GM21390 (cell line): Measurements from ENCODE around the gene ALCAM.

Source experiments
- ATAC-seq: cut with Tn5 transposase; IDR thresholded peaks from one replicate; pipeline ENCODE4 v1.9.1; 2021; ENCODE audit not compliant: unreplicated experiment

Gene ALCAM

DNA sequence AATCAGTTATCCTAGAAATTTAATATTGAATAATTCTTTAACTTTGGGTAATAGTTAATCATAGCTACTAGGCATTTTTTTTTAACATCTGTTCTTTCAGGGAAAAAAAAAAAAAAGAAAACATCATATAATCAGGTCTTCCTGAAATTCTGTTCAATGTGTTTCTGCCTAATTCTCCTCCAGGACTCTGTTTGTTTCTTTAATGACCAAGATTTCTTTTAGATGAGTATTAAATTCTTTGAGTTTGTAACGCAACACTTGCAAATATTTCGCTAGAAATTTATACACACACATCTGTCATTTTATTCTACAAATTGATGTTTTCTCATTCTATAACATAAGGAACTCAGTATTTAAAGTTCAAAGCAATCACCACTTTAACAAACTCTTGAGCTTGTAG is 56.7 kb downstream of the ALCAM start:
- ATAC-seq = no peak

DNA sequence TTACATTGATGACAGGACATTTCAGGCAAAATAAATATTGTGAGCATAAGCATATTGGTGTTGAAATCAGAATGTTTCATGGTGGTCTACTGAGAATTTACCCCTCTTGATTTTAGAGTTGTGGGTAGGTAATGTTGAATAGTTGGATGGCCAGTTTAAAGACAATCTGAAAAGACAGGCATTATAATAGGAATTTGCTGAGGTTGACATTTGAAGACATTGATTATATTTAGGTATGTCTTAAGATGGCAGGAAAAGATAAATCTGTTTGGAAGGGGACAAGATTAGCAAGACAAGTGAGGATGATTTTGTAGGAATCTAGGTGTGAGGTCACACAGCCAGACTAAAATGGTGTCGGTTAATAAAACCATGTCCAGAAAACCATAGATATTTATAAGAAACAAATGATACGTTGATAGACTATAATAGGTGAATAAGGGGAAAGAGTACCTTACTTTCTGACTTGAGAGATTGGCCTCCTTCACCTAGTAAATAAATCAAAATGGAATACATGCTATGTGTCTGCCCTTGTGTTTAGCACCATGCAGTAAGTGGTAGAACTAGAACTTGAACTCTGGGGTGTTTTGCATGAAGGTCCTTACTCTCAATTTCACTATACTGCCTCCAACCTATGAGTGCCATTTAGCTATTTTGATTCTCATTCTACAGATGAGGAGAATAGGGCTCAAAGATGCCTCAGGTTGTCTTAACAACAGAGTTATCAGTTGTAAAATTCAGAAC is 57.9 kb downstream of the ALCAM start:
- ATAC-seq = no peak

DNA sequence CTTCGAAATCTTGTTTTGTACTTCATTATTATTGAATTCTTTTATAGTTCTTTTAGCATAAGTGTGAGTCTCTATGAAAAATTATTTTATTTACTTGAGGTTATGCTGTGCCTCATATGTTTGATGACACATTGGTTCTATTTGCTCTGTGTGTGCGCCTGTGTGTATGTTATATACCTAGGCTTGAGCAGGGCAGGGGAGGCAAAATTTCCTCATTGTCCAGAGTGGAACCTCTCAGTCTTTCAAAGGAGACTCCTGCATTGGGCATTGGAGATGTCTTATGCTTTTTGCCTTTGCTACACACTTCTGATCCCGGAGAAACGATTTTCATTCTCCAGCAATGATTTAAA is 58.4 kb downstream of the ALCAM start:
- ATAC-seq = no peak

DNA sequence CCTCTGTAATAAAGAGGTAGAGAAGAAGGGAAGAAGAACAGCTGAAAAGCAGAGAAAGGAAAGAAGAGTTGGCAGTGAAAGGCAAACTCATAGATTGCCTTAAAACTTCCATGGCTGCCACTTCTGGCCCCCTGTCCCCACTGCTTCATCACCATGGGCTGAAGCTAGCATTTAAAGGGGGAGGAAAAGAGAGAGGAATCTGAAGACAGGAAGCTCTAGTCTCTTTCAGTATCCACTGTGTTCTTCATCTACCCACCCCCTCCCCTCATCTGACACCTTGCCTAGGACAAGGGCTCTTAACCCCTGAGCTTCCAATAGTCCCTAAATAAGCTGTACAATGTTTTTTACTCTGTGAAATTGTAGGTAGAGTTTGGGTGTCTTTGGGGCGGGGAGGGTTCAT is 60.6 kb downstream of the ALCAM start:
- no peak for ATAC-seq

DNA sequence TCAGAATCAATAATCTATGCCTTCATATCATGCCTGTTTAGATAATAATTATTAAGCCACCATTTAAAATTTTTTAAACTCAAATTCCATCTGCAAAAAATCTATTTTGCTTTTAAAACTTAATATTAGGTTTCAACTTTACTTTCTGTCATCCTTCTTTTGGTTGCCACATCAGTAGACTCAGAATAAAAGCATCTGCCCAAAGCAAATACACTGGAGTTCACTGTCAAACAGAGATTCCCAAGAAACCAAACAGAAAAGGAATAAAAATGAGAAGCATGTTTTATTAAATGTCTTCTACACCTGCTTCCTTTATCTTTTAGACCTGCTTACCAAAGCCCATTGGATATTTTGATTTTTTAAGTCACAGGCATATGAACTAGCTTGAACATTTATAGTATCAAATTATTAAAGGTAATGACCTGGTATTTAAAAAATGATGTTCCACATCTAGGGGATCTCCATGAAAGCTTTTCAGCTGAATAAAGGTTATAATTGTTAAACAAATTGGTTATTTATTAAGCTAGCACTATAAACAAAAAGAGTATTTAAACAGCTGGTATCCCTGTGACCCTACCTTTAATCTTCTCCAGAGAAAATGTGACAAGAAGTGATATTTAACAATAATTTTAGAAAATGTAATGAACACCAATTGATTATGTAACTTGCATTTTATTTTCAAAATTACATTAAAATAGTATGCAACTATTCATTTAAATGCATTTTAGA is 62.5 kb downstream of the ALCAM start:
- ATAC-seq = no peak

DNA sequence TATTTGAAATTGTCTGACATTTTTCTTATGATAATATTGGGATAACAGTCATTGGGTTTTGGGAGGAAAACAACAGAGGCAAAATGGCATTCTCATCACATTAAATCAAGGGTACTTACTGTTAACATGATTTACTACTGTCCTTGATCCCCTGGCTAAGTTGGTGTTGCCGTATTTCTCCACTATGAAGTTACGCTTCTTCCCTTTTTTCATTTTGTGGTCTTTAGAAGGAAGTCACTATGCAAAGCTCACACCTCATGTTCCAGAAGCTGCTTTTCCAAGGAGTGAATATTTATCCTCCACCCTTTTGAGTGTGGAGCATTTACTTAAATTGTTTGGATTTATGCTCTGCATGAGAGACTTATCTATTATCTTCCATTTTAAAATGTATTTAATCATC is 63.7 kb downstream of the ALCAM start:
- no peak for ATAC-seq

DNA sequence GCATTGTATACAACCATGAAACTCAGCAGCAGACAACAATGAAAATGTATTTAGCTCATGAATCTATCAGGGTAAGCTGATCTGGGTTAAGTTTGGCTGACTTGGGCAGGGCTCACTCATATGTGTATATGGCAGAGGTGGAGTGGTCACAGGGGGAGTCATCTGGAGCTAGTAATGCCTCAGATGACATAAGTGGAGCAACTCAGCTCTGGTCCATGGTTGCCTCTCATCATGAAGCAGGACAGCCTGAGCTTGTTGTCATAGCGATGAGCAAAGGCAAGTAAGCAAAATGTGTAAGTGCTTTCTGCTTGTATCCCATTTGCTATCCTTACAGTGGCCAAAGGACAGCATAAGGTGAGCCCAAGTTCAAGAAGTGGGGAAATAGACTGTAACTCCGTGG is 64.5 kb downstream of the ALCAM start:
- ATAC-seq = no peak

DNA sequence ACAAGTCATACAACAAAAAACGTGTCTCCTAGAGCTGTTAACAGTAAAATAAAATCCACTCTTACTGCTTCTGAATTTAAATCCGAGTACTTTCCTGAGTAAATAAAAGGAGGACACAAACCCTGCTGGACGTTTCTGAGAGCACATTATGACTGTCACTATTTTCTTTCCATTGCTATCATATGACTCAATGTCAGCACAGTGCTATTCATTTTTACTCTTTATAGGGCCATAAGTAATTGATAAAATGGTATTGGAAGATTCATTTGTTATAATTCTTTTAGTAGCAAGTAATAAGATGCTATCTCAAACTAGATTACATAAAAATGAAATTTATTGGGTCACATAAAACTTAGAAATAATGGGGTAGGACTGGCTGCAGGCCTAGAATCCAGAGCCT is 68.6 kb downstream of the ALCAM start:
- ATAC-seq = no peak

DNA sequence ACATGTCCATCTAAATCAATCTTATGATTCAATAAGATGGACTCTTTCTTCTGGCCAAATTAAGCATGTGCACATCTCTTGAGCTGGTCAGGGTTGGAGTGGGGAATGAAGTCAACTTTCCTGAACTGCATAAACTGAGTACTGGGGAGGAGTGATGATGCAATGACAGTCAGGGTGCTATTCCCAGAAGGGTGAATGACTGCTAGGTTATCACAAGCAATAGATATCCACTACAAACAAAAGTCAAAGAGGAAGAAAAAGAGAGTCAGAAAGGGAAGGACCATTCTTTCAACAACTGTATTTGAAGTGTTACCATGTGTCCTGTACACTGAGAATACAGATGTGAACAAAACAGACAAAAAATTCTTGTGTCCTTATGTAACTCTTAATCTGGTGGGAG is 70.0 kb downstream of the ALCAM start:
- no peak for ATAC-seq

DNA sequence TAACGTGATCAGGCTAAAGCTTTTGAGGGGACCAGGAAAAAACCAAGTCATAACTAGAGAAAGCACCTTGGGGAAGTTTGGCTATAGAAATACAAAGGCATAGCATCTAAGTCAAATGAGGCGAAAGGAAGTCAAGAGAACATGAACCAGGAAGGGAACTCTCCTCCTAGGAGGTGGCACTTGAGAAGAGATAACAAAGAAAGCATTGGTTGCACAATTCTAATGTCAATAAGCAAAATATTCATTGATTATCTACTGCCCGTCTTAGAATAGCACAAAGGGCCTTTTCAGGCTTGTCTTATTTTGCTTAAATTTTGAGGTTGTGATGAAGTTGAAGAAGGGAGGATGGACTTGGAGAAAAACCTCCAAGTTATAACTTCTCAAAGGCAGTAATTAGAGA is 73.4 kb downstream of the ALCAM start:
- no peak for ATAC-seq

DNA sequence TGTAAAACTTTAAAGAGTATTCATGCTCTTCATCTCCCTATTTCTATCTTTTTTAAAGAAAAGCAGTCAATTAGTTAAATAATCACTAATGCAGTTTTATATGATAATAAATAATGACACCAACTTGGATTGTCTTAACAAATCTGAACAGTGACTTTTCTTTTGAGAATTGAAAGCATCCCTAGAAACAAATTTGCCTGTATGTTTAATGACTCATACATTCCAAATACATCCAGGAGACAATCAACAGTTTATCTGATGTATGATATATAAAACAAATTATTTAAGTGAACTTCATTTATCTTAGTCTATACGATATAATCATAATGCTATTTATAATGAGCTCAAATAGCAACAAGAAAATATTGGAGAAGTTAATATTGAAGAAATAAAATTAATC is 78.0 kb downstream of the ALCAM start:
- ATAC-seq = no peak

DNA sequence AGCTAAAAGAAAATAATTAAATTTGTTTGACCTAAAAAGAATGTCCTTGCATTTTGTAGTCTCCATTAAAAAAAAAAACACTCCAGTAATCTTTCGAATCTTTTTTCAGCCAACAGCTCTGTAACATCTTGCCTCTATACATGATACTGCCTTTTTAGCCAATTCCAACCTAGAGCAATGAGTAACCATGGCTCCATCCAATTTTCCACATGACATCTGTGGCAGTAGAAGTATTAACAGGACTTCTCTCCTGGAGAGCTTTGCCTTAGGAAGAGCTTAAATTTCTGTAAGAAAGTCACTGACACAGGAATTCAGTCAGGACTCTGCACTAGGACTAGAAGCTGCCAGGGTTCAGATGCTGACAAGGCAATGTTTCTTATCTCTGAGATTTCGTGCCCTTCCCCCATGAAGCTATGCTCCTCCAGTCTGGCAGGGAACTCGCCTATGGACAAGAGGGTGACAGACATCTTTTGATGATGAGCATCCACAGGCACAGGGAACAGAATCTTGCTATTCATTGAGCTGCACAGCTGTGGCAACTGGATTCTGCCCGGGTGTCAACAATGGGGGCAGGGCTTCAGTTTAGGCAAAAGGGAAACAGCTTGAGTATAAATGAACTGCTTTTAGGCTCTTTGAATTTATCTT is 81.8 kb downstream of the ALCAM start:
- no peak for ATAC-seq

DNA sequence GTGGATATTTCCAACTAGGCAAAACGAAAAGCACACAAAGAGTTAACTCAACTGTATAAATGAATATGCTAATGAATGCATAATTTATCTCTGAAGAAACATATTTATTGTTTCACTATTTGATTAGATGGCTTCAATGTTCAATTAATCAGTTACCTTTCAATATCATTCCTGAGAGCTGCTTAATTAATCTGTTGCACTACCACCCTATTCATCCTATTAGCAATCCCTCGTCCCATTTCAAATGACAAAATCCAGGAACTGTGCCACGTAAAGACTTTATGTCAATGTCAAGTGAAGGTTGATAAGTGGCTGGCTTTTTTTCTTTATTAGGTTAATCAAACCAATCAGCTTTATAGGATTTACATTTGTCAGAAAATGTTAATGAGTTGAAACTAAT is 82.7 kb downstream of the ALCAM start:
- ATAC-seq = no peak

DNA sequence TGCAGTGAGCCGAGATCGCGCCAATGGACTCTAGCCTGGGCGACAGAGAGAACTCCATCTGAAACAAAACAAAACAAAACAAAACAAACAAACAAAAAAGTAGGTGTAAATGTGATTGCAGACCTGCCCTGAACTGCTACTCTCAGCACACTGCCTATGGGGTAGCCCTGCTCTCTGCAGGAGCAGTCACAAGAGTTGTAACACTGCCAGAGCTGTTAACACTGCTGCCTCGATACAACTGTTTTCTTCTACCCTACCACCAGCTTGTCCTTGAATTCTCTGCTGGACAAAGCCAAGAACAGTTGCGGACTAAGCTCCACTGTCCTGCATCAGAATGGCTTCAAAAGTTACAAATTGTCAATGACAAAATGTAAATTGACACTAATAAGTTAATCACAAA is 89.3 kb downstream of the ALCAM start:
- ATAC-seq = no peak

DNA sequence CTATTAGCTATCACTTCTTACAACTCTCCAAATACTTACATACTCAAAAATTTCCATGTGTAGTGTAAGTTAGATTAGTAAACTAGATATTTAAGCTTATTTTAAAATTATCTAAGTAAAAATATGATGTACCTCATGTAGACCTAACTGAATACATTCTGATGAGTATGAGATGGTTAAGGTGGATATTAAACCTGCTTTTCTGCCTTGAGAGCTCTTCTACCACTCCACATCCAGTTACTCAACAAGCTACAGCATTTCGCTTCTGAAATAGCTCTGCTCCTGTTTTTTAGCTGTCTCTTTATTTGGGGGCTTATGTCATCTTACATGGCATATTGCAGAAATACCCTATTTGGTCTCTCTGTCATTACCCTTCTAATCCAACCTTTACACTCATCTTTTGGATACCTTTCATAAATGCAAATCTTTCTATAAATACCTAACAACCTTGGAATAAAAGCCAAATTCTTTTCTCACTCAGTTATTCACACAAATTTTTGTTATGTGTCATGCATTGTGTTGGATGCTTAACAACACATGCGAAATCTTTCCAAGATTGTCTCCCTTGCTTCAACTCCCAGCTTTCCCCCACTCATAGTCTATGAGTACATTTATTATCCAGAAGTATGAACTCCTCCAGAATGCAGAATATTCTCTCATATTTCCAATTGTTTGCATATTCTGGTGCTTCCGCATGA is 92.0 kb downstream of the ALCAM start:
- no peak for ATAC-seq

DNA sequence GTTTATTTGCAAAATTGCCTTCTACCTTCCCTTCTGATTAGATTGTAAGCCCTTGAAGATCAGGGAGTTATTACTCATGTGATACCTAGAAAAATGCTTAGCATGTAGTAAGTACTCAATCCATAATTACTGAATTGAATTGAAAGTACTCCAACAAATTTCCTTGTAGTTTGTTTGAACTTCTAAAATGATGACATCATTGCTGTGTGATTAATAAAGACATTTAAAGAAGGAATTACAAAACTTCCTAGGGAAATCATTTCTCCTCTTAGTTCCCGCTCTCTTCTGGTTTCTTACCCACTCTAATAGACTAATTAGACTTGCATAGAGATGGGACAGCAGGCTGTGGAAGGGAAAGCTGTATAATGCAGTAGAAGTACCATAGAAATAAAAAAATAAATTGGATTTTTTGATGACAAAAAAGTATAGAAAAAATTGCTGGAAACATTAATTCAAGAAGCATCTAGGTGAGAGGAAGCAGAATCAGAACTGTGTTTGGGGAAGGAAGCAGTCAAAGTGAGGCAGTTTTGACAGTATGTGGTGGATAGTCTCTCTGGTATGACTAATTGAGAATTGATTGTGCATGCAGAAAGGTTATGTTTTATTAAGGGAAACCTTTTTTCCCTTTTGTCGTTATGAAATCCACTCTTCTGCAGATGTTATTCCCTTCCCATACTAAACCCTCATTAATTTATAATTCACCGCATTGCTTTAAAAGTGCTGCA is 93.0 kb downstream of the ALCAM start:
- no peak for ATAC-seq

DNA sequence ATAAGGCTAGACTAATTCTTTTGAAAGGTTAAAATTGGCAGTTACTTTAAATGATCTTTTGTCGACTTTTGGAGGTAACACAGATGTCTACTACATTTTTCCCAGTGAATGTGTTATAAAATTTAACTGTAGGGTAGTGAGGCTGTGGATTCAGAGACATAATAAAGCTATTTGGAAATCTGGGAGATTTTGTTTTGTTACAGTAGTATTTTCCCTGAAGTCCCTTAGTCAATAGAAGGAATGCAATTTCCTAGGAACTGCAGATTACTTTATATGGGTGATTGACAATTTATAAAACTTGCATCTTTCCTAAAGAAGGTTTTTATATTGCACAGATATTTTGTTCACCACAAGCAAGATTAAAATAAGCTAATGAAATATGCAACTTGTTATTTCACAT is 96.9 kb downstream of the ALCAM start:
- ATAC-seq = no peak

DNA sequence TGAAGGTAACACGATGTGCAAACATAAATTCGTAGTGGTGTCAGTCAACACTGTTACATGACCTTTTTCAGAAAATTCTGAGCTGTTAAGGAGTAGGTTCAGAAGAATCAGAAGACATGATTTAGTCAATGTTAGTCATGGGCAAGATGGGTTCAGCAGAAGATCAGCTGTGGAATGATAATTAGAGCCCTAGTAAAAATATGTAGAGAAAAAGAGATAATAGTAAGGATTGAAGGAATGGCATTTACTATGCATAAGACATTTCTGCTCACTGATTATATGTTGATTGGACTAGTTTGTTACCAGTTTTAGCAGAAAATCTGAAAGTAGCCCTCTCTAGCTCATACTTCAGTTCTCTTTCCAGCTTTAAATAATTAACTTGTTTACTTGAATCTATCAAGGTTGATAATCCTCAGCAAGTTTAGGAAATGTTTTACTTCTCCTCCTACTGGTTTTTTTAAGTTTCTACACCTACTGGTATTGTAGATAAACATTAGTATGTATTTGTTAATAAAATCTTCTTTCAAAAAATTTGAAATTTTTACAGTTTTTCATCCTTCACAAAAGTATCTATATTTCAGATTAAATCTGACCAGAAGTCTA is 98.6 kb downstream of the ALCAM start:
- ATAC-seq = no peak

DNA sequence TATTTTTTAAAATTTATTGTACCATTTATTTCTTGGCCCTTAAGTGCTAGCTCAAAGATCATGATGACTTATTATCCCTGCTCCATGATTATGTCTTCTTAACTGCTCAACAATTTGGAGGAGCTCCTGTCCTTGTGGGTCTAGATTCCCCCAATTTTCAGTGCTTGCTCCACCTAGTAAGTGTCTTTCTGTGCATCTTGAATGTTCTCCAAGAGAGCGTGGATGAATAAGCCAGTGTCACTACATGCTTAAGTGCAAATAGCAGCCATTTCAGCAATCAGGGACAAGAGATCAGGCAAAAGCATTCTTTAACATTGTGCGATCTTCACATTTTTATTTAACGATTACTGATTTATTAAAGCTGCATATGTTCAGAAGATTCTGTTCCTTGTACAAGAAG is 99.4 kb downstream of the ALCAM start:
- ATAC-seq = no peak

DNA sequence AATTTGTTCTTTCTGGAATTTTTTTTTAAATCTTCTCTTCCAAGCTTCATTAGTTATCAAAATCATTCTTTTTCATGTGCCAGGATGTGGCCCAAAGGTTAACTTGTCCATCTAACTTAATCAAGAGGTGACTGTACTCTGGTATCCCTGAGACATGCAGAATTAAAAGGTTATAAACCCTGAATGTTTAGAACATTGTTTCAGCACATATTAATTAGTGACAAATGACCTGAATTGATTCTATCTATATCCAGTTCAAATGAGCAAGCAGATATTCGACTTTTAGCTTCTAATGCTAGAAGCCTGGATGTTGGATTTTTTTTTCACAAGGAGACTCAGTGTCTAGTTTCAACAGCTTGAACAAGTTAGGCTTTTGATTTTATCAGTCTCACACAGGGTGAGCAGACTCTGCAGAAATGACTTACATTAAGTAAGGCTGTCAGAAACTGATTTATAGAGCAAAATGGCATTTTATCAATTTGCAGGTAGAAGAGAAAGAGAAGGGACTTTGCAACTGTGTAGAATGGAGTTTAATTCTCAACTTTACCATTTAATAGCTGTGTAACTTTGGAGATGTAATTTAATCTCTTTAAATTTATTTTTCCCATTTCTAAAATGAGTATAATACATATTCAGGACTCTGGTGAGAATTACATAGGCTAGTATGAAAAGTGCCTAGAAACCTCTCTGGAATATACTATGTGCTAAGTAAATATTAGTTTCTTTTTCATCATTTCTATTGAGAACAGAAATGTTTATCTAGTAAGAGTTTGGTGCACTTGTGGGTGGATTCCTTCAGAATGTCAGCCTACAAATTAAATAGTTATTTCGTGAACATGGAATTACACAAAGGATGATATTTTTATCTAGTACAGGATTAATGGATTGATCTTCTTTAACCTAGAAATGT is 100.0 kb downstream of the ALCAM start:
- no peak for ATAC-seq
